AG08395 (cell line): ENCODE data around the gene SPECC1.
"Not testable (repeated sequence)": the region's sequence is repeated elsewhere in the genome, so short reads cannot be mapped to it uniquely, and the experiment has no call there.

Experiments used
- DNase-seq: peaks from one replicate; pipeline ENCODE4 v3.0.0; 2012; ENCODE audit warnings: mixed read lengths, low spot score

SPECC1 gene

GRCh38 chr17:20236578-20237227 is 227.5 kb downstream of the SPECC1 start:
- DNase-seq: no peak

GRCh38 chr17:20239776-20240175 is 230.6 kb downstream of the SPECC1 start:
- DNase-seq: not testable (repeated sequence)

- no peak for DNase-seq
These were observed 232.7 kb downstream of the SPECC1 start for GRCh38 chr17:20241855-20242254.

GRCh38 chr17:20242271-20242670 is 233.1 kb downstream of the SPECC1 start:
- DNase-seq: no peak

- no peak for DNase-seq
These were observed 234.4 kb downstream of the SPECC1 start for GRCh38 chr17:20243524-20243923.

GRCh38 chr17:20244671-20245070 is 235.5 kb downstream of the SPECC1 start:
- DNase-seq: no peak

- no peak for DNase-seq
These were observed 237.5 kb downstream of the SPECC1 start for GRCh38 chr17:20246692-20247091.

- no peak for DNase-seq
These were observed 244.2 kb downstream of the SPECC1 start for GRCh38 chr17:20253323-20253722.

GRCh38 chr17:20254541-20254940 is 245.4 kb downstream of the SPECC1 start:
- DNase-seq: no peak

GRCh38 chr17:20256144-20256543 is 247.0 kb downstream of the SPECC1 start:
- no peak for DNase-seq

- DNase-seq: no peak
These were observed 247.8 kb downstream of the SPECC1 start for GRCh38 chr17:20257008-20257407.

GRCh38 chr17:20257798-20258197 is 248.6 kb downstream of the SPECC1 start:
- no peak for DNase-seq

- no peak for DNase-seq
These were observed 250.5 kb downstream of the SPECC1 start for GRCh38 chr17:20259668-20260067.

- DNase-seq: no peak
These were observed 251.1 kb downstream of the SPECC1 start for GRCh38 chr17:20260268-20260667.

GRCh38 chr17:20262226-20263114 is 253.3 kb downstream of the SPECC1 start:
- DNase-seq: no peak

- not testable (repeated sequence) for DNase-seq
These were observed 253.9 kb downstream of the SPECC1 start for GRCh38 chr17:20263115-20263433.

- DNase-seq: peak; percentile 26
These were observed 254.4 kb downstream of the SPECC1 start for GRCh38 chr17:20263595-20263994.

GRCh38 chr17:20264996-20265395 is 255.8 kb downstream of the SPECC1 start:
- no peak for DNase-seq

- DNase-seq: peak; percentile 49
These were observed 257.8 kb downstream of the SPECC1 start for GRCh38 chr17:20266806-20267458.

GRCh38 chr17:20267459-20267842 is 258.3 kb downstream of the SPECC1 start:
- DNase-seq: no peak

GRCh38 chr17:20270369-20270768 is 261.2 kb downstream of the SPECC1 start:
- DNase-seq: no peak

GRCh38 chr17:20271011-20271610 is 262.0 kb downstream of the SPECC1 start:
- DNase-seq: no peak
